A673 (cell line): ENCODE measurements around the gene SYNE1. TPM values are rescaled to one million over a fixed set of nuclear protein-coding genes. Genes with fewer than 3 reads are reported as not detected.

Experiments
- BruUV-seq: library from RNA; stranded (reverse); fragments of 400-500 nt; replicated peaks from 2 replicates; lab custom pipeline; 2021; lab: Mats Ljungman, UMichigan
- CTCF ChIA-PET: fragments of 300-600 bp; sonication (Branson Sonifier 250); formaldehyde crosslinking; loops from one replicate; lab custom pipeline; 2022; ENCODE audit warnings: antibody characterized with exemption; lab: Charles Lee
- POLR2A ChIA-PET: fragments of 300-600 bp; sonication (Branson Sonifier 250); formaldehyde crosslinking; loops from one replicate; lab custom pipeline; 2022; ENCODE audit warnings: antibody characterized with exemption; ENCODE audit not compliant: low non-redundant PET; lab: Charles Lee
- DNase-seq: peaks from one replicate; pipeline ENCODE4 v3.0.0-alpha.2; 2015; ENCODE audit warnings: low spot score
- H3K27ac ChIP-seq: fragments of 200-600 bp; sonication (generic); 2 replicates; pipeline ENCODE4 v1.5.1; 2016; ENCODE audit warnings: mixed run types, low read depth, mild to moderate bottlenecking, mixed read lengths, antibody characterized with exemption, low read length; ENCODE audit not compliant: poor library complexity, severe bottlenecking
- H3K27me3 ChIP-seq: fragments of 200-600 bp; sonication (generic); replicated peaks from 2 replicates; pipeline ENCODE4 v1.6.1; 2017; ENCODE audit warnings: mixed run types, low read depth, mild to moderate bottlenecking, mixed read lengths, antibody characterized with exemption, low read length; ENCODE audit not compliant: insufficient read depth, poor library complexity
- H3K36me3 ChIP-seq: fragments of 200-600 bp; sonication (generic); 2 replicates; pipeline ENCODE4 v1.6.1; 2016; ENCODE audit warnings: mixed run types, mild to moderate bottlenecking, mixed read lengths, antibody characterized with exemption, low read length; ENCODE audit not compliant: insufficient read depth, poor library complexity, severe bottlenecking
- H3K4me1 ChIP-seq: fragments of 200-600 bp; sonication (generic); 2 replicates; pipeline ENCODE4 v1.6.1; 2017; ENCODE audit warnings: mixed run types, mild to moderate bottlenecking, mixed read lengths, antibody characterized with exemption, low read length; ENCODE audit not compliant: insufficient read depth, poor library complexity, severe bottlenecking
- H3K4me3 ChIP-seq: fragments of 200-600 bp; sonication (generic); 2 replicates; pipeline ENCODE4 v1.5.1; 2016; ENCODE audit warnings: low read depth, mixed run types, mild to moderate bottlenecking, mixed read lengths, low read length; ENCODE audit not compliant: poor library complexity, severe bottlenecking
- H3K9me3 ChIP-seq: fragments of 200-600 bp; sonication (generic); 2 replicates; pipeline ENCODE4 v1.6.1; 2016; ENCODE audit warnings: mixed run types, low read depth, mild to moderate bottlenecking, mixed read lengths, antibody characterized with exemption, low read length; ENCODE audit not compliant: poor library complexity, severe bottlenecking
- CTCF ChIP-seq: fragments of 300-800, 200-600 bp; sonication (generic); conservative IDR thresholded peaks from 2 replicates; pipeline ENCODE4 v1.5.1; 2017; ENCODE audit warnings: low read depth, mild to moderate bottlenecking, antibody characterized with exemption, low read length, moderate library complexity, mixed read lengths
- EZH2 ChIP-seq: fragments of 200-600 bp; sonication (generic); IDR thresholded peaks from 2 replicates; pipeline ENCODE4 v1.6.1; 2017; ENCODE audit warnings: borderline replicate concordance, low read depth, mild to moderate bottlenecking, mixed read lengths, antibody characterized with exemption, low read length; ENCODE audit not compliant: poor library complexity, severe bottlenecking
- intact Hi-C: fragments of 100-400 bp; cut with micrococcal nuclease; formaldehyde crosslinking; loops from one replicate; pipeline ENCODE4 v1.10.0; 2022; ENCODE audit not compliant: unreplicated experiment
- total RNA-seq: library from RNA; stranded (reverse); gene quantifications from 2 replicates; pipeline ENCODE4 v1.2.3, GENCODE V29; 2021

SYNE1 gene
- total RNA-seq, 1 experiment from 2014 or later = 12.1 TPM

DNA sequence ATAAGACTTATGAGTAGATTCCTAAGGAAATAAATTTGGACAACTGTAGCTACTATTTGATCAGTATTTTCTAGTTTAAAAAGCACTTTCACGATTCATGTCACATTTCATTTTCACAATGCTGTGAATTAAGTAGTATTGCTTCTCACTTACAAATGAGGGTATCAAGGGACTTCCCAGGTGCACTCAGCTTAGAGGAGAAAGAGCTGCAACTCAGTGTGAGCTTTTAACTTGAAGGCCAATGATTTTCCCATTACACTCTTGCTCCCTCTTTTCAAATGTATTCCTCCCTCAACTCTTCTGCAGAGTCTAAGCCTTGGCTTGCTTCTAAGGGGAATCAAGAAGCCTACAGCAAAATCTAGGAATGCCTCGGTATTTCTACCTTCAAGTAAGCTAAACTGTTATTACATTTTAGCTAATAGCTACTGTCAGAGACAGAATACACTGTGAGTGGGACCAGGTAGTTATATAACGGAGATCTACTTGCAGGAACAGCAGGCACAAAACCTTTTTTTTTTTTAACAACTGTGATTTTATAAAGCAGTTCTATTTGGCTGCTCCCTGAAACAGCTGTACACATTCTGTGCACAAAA lies 339.0 kb downstream of the SYNE1 start:
- H3K27ac ChIP-seq = no peak overlapping the region
- ChIA-PET POLR2A (no interaction called here), CTCF (no interaction called here)
- DNase-seq = no peak
- no peaks in the 10 kb centered on the region for H3K27me3 ChIP-seq
- H3K9me3 ChIP-seq = no peaks in the 10 kb centered on the region
- intact Hi-C loops = no loop called here
- H3K36me3 ChIP-seq = no peaks in the 10 kb centered on the region
- no peak overlapping the region for H3K4me3 ChIP-seq
- no TSS peak for BruUV-seq
- H3K4me1 ChIP-seq = no peaks in the 10 kb centered on the region
- TF ChIP-seq CTCF (no peak), EZH2 (no peak)

GRCh38 chr6:152296648-152297376 lies 340.4 kb downstream of the SYNE1 start:
- Histone ChIP-seq H3K4me3 (no peak overlapping the region), H3K27me3 (no peaks in the 10 kb centered on the region), H3K36me3 (no peaks in the 10 kb centered on the region), H3K4me1 (no peaks in the 10 kb centered on the region), H3K9me3 (no peaks in the 10 kb centered on the region), H3K27ac (no peak overlapping the region)
- DNase-seq = no peak
- BruUV-seq = no TSS peak
- TF ChIP-seq CTCF (no peak), EZH2 (no peak)
- intact Hi-C loops = no loop called here
- ChIA-PET POLR2A (no interaction called here), CTCF (no interaction called here)

DNA sequence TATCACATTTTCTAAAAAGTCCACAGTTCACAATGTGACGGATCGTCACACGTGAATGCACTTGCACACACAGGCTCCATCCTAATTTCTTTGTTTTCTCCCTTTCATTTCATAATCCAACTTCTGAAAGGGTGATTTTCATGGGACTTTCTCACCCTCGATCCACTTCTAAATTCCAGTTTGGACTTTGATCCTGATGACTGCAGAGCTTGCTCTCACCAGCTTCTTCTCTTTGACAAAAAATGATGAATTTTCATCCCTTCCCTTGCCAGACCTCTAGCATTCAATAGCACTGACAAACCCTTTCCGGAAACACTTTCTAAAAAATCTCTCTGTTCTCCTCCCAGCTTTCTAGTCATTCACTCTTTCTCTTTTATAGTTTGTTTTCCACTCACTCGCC lies 341.2 kb downstream of the SYNE1 start:
- intact Hi-C loops = no loop called here
- H3K27me3 ChIP-seq = no peaks in the 10 kb centered on the region
- no peak for TF ChIP-seq CTCF
- no peak for TF ChIP-seq EZH2
- H3K36me3 ChIP-seq = no peaks in the 10 kb centered on the region
- H3K4me1 ChIP-seq = no peaks in the 10 kb centered on the region
- ChIA-PET CTCF (no interaction called here), POLR2A (no interaction called here)
- DNase-seq = no peak
- H3K9me3 ChIP-seq = no peaks in the 10 kb centered on the region
- no peak overlapping the region for H3K4me3 ChIP-seq
- no peak overlapping the region for H3K27ac ChIP-seq
- BruUV-seq = no TSS peak
